CD4-positive, alpha-beta memory T cell (primary cell): ENCODE results near the gene PCDHA7. TPM values are rescaled to one million over a fixed set of nuclear protein-coding genes. Genes with fewer than 3 reads are reported as not detected.
"Not testable (repeated sequence)": the region's sequence is repeated elsewhere in the genome, so short reads cannot be mapped to it uniquely, and the experiment has no call there.

Experiments
- CTCF ChIA-PET: fragments of 350-600 bp; sonication (Branson Sonifier 250); formaldehyde crosslinking; loops from one replicate; lab custom pipeline; 2021; ENCODE audit warnings: inconsistent platforms; ENCODE audit not compliant: partially characterized antibody; lab: Charles Lee
- POLR2A ChIA-PET: fragments of 350-600 bp; sonication (Branson Sonifier 250); formaldehyde crosslinking; loops from one replicate; lab custom pipeline; 2021; ENCODE audit not compliant: partially characterized antibody; lab: Charles Lee
- DNase-seq, 5 donors: peaks; one replicate each; pipeline versions ENCODE4 v3.0.0 to v3.0.0-alpha.2; 2020 to 2022; ENCODE audit warnings: mixed read lengths in 1 of 5
- H3K27ac ChIP-seq: one replicate; pipeline ENCODE4 v1.7.0; 2013; ENCODE audit warnings: low read depth, low read length
- H3K27me3 ChIP-seq: 2 replicates; pipeline ENCODE4 v1.7.0; 2013; ENCODE audit warnings: mild to moderate bottlenecking, low read length, moderate library complexity; ENCODE audit not compliant: insufficient read depth
- H3K36me3 ChIP-seq: 2 replicates; pipeline ENCODE4 v1.7.0; 2013; ENCODE audit warnings: mild to moderate bottlenecking, low read length, moderate library complexity; ENCODE audit not compliant: insufficient read depth
- H3K4me1 ChIP-seq: 2 replicates; pipeline ENCODE4 v1.7.0; 2013; ENCODE audit warnings: mild to moderate bottlenecking, low read length, moderate library complexity; ENCODE audit not compliant: insufficient read depth
- H3K4me3 ChIP-seq, 2 donors: one replicate each; pipeline ENCODE4 v1.7.0; 2013; ENCODE audit warnings: low read length in 2 of 2, mild to moderate bottlenecking in 1 of 2
- H3K9me3 ChIP-seq, 2 donors: one replicate each; pipeline ENCODE4 v1.7.0; 2013; ENCODE audit warnings: low read length in 2 of 2, control low read depth in 1 of 2; ENCODE audit not compliant: control insufficient read depth in 1 of 2
- H3K27ac Mint-ChIP-seq, 7 donors: one replicate each; pipeline ENCODE4 v1.8.0; 2020 to 2021; ENCODE audit warnings: mixed read lengths in 7 of 7, mild to moderate bottlenecking in 6 of 7, inconsistent platforms in 3 of 7, moderate library complexity in 3 of 7
- H3K27me3 Mint-ChIP-seq, 2 donors: one replicate each; pipeline ENCODE4 v1.8.0; 2020 to 2021; ENCODE audit warnings: mixed read lengths in 2 of 2
- H3K36me3 Mint-ChIP-seq, 2 donors: one replicate each; pipeline ENCODE4 v1.8.0; 2020 to 2021; ENCODE audit warnings: mixed read lengths in 2 of 2, inconsistent platforms in 1 of 2, mild to moderate bottlenecking in 1 of 2
- H3K4me1 Mint-ChIP-seq, 4 donors: one replicate each; pipeline ENCODE4 v1.8.0; 2020 to 2021; ENCODE audit warnings: mixed read lengths in 4 of 4, mild to moderate bottlenecking in 1 of 4
- H3K4me3 Mint-ChIP-seq, 8 donors: one replicate each; pipeline ENCODE4 v1.8.0; 2020 to 2021; ENCODE audit warnings: mixed read lengths in 8 of 8, mild to moderate bottlenecking in 7 of 8, moderate library complexity in 6 of 8, inconsistent platforms in 3 of 8
- H3K9me3 Mint-ChIP-seq, 8 donors: one replicate each; pipeline ENCODE4 v1.8.0; 2020 to 2021; ENCODE audit warnings: mixed read lengths in 8 of 8, mild to moderate bottlenecking in 5 of 8, inconsistent platforms in 3 of 8, moderate library complexity in 1 of 8
- intact Hi-C: fragments of 100-400 bp; cut with micrococcal nuclease; formaldehyde crosslinking; loops from one replicate; pipeline ENCODE4 v1.15.1; 2023
- polyA plus RNA-seq, 2 donors: library from polyadenylated mRNA; unstranded; fragments of 300-500 nt; fragmentation: Illumina TruSeq; gene quantifications; one replicate each; pipeline ENCODE4 v1.2.3, GENCODE V29; 2021
- total RNA-seq, 2 experiments: library from RNA; stranded (reverse); gene quantifications; one replicate each; pipeline ENCODE4 v1.2.3, GENCODE V29; 2021

The PCDHA7 gene
- total and polyA plus RNA-seq, 4 experiments from 2014 or later, result not detected

DNA sequence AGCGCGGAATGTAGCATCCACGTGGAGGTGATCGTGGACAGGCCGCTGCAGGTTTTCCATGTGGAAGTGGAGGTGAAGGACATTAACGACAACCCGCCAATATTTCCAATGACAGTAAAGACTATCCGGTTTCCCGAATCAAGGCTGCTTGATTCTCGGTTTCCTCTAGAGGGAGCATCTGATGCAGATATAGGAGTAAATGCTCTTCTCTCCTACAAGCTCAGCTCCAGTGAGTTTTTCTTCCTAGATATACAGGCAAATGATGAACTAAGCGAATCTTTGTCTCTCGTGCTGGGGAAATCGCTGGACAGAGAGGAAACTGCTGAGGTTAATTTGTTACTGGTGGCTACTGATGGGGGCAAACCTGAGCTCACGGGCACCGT lies 38.8 kb upstream of the PCDHA7 start:
- no peak overlapping the region for H3K4me3 ChIP-seq
- H3K27ac Mint-ChIP-seq, result no peak overlapping the region
- intact Hi-C loops, result no loop called here
- no peak overlapping the region for H3K4me3 Mint-ChIP-seq
- CTCF ChIA-PET, result no interaction called here
- H3K4me1 Mint-ChIP-seq, result no peaks in the 10 kb centered on the region
- H3K4me1 ChIP-seq, result no peaks in the 10 kb centered on the region
- peaks cover 0 to 11% of the 10 kb centered on the region in 2 donors for H3K36me3 Mint-ChIP-seq
- no peaks in the 10 kb centered on the region for H3K9me3 ChIP-seq
- no peak overlapping the region for H3K27ac ChIP-seq
- H3K36me3 ChIP-seq, result no peaks in the 10 kb centered on the region
- DNase-seq, result no peak
- POLR2A ChIA-PET, result no interaction called here
- H3K27me3 Mint-ChIP-seq, result peaks cover 17 to 20% of the 10 kb centered on the region in 2 donors
- H3K27me3 ChIP-seq, result peaks cover 5% of the 10 kb centered on the region
- peaks cover 4 to 76% (median 58%) of the 10 kb centered on the region in 8 donors for H3K9me3 Mint-ChIP-seq

- POLR2A ChIA-PET, CTCF ChIA-PET, H3K4me1 ChIP-seq, H3K4me3 ChIP-seq, H3K27me3 ChIP-seq, H3K9me3 ChIP-seq, H3K36me3 Mint-ChIP-seq, H3K36me3 ChIP-seq, intact Hi-C loops, H3K27ac ChIP-seq, H3K4me3 Mint-ChIP-seq, H3K27ac Mint-ChIP-seq, H3K4me1 Mint-ChIP-seq: not testable (repeated sequence)
- Mint-ChIP-seq H3K9me3 (peaks cover 4 to 76% (median 62%) of the 10 kb centered on the region in 8 donors), H3K27me3 (peaks cover 17 to 18% of the 10 kb centered on the region in 2 donors)
- DNase-seq, result peak in 1 of 5 donors; percentile 30
Measured at GRCh38 chr5:140796072-140796717, 37.9 kb upstream of the PCDHA7 start.

GRCh38 chr5:140796718-140797095 lies 37.4 kb upstream of the PCDHA7 start:
- DNase-seq, result no peak
- H3K4me1 ChIP-seq, result no peaks in the 10 kb centered on the region
- Mint-ChIP-seq H3K36me3 (peaks cover 0 to 6% of the 10 kb centered on the region in 2 donors), H3K9me3 (peaks cover 4 to 76% (median 60%) of the 10 kb centered on the region in 8 donors), H3K27ac (no peak overlapping the region), H3K4me1 (no peaks in the 10 kb centered on the region), H3K27me3 (peaks cover 16% of the 10 kb centered on the region in 2 donors), H3K4me3 (no peak overlapping the region)
- peaks cover 0 to 4% of the 10 kb centered on the region in 2 donors for H3K9me3 ChIP-seq
- no peak overlapping the region for H3K4me3 ChIP-seq
- H3K27ac ChIP-seq, result no peak overlapping the region
- ChIA-PET POLR2A (no interaction called here), CTCF (no interaction called here)
- intact Hi-C loops, result no loop called here
- peaks cover 5% of the 10 kb centered on the region for H3K27me3 ChIP-seq
- no peaks in the 10 kb centered on the region for H3K36me3 ChIP-seq

- ChIA-PET POLR2A (no interaction called here), CTCF (no interaction called here)
- H3K9me3 ChIP-seq, result peaks cover 0 to 4% of the 10 kb centered on the region in 2 donors
- no peaks in the 10 kb centered on the region for H3K4me1 ChIP-seq
- peaks cover 3 to 69% (median 49%) of the 10 kb centered on the region in 8 donors for H3K9me3 Mint-ChIP-seq
- no peaks in the 10 kb centered on the region for H3K4me1 Mint-ChIP-seq
- intact Hi-C loops, result no loop called here
- peak in 1 of 5 donors; percentile 9 for DNase-seq
- peak within 1 kb of the TSS in 2 of 7 donors; percentile 53 to 64 for H3K27ac Mint-ChIP-seq
- H3K4me3 ChIP-seq, result no peak within 1 kb of the TSS
- H3K36me3 Mint-ChIP-seq, result peaks cover 4 to 10% of the 10 kb centered on the region in 2 donors
- H3K27me3 ChIP-seq, result peaks cover 5% of the 10 kb centered on the region
- no peaks in the 10 kb centered on the region for H3K36me3 ChIP-seq
- H3K4me3 Mint-ChIP-seq, result no peak within 1 kb of the TSS
- H3K27me3 Mint-ChIP-seq, result peaks cover 7 to 18% of the 10 kb centered on the region in 2 donors
- H3K27ac ChIP-seq, result no peak within 1 kb of the TSS
Measured at GRCh38 chr5:140800816-140801493, 33.1 kb upstream of the PCDHA7 start, which contains the start of gene PCDHA3. Gene PCDHA3, plus strand, starts transcription at chr5:140801057.

GRCh38 chr5:140801494-140801841 lies 32.6 kb upstream of the PCDHA7 start:
- Histone ChIP-seq H3K4me3 (no peak overlapping the region), H3K27ac (no peak overlapping the region), H3K4me1 (no peaks in the 10 kb centered on the region), H3K36me3 (no peaks in the 10 kb centered on the region), H3K27me3 (peaks cover 5% of the 10 kb centered on the region), H3K9me3 (peaks cover 0 to 4% of the 10 kb centered on the region in 2 donors)
- H3K9me3 Mint-ChIP-seq, result peaks cover 3 to 73% (median 51%) of the 10 kb centered on the region in 8 donors
- CTCF ChIA-PET, result no interaction called here
- H3K4me1 Mint-ChIP-seq, result no peaks in the 10 kb centered on the region
- no peak overlapping the region for H3K4me3 Mint-ChIP-seq
- H3K27ac Mint-ChIP-seq, result peak overlapping the region in 1 of 7 donors; percentile 53
- H3K36me3 Mint-ChIP-seq, result peaks cover 4 to 10% of the 10 kb centered on the region in 2 donors
- intact Hi-C loops, result no loop called here
- no peak for DNase-seq
- peaks cover 9 to 19% of the 10 kb centered on the region in 2 donors for H3K27me3 Mint-ChIP-seq
- POLR2A ChIA-PET, result no interaction called here

- H3K36me3 ChIP-seq, H3K27me3 ChIP-seq, H3K27ac ChIP-seq, H3K4me1 Mint-ChIP-seq, POLR2A ChIA-PET, H3K4me3 Mint-ChIP-seq, CTCF ChIA-PET, intact Hi-C loops, H3K4me1 ChIP-seq, H3K4me3 ChIP-seq, H3K9me3 ChIP-seq, H3K27ac Mint-ChIP-seq: not testable (repeated sequence)
- peaks cover 10 to 22% of the 10 kb centered on the region in 2 donors for H3K27me3 Mint-ChIP-seq
- DNase-seq, result peak in 1 of 5 donors; percentile 5
- H3K9me3 Mint-ChIP-seq, result peaks cover 3 to 77% (median 52%) of the 10 kb centered on the region in 8 donors
- H3K36me3 Mint-ChIP-seq, result peaks cover 7 to 12% of the 10 kb centered on the region in 2 donors
Measured at GRCh38 chr5:140802381-140802780, 31.7 kb upstream of the PCDHA7 start.

DNA sequence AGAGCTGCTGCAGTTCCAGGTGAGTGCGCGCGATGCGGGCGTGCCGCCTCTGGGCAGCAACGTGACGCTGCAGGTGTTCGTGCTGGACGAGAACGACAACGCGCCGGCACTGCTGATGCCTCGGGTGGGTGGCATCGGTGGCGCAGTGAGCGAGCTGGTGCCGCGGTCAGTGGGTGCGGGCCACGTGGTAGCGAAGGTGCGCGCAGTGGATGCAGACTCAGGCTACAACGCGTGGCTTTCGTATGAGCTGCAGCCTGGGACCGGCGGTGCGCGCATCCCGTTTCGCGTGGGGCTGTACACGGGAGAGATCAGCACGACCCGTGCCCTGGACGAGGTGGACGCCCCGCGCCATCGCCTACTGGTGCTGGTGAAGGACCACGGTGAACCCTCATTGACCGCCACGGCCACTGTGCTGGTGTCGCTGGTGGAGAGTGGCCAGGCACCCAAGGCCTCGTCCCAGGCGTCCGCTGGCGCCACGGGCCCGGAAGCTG lies 31.2 kb upstream of the PCDHA7 start:
- Mint-ChIP-seq H3K4me3 (no peak overlapping the region), H3K27me3 (peaks cover 10 to 22% of the 10 kb centered on the region in 2 donors), H3K4me1 (no peaks in the 10 kb centered on the region), H3K27ac (no peak overlapping the region), H3K36me3 (peaks cover 7 to 12% of the 10 kb centered on the region in 2 donors), H3K9me3 (peaks cover 3 to 78% (median 55%) of the 10 kb centered on the region in 8 donors)
- ChIA-PET CTCF (no interaction called here), POLR2A (no interaction called here)
- Histone ChIP-seq H3K4me1 (no peaks in the 10 kb centered on the region), H3K9me3 (peaks cover 0 to 4% of the 10 kb centered on the region in 2 donors), H3K27me3 (peaks cover 5% of the 10 kb centered on the region), H3K27ac (no peak overlapping the region), H3K4me3 (no peak overlapping the region), H3K36me3 (no peaks in the 10 kb centered on the region)
- intact Hi-C loops, result no loop called here
- peak in 1 of 5 donors; percentile 26 for DNase-seq
